Stomach smooth muscle (tissue), 2 donors: ENCODE measurements around the gene CCDC167.

Source experiments
- H3K27ac ChIP-seq: one replicate; pipeline ENCODE4 v1.7.0; 2013; ENCODE audit warnings: mild to moderate bottlenecking, low read length, inconsistent platforms
- H3K27me3 ChIP-seq, 2 donors: one replicate each; pipeline ENCODE4 v1.7.0; 2013; ENCODE audit warnings: low read length in 2 of 2; ENCODE audit not compliant: insufficient read depth in 2 of 2, control insufficient read depth in 1 of 2
- H3K36me3 ChIP-seq, 2 donors: one replicate each; pipeline ENCODE4 v1.7.0; 2013; ENCODE audit warnings: low read length in 2 of 2; ENCODE audit not compliant: control insufficient read depth in 2 of 2, insufficient read depth in 2 of 2
- H3K4me1 ChIP-seq: one replicate; pipeline ENCODE4 v1.7.0; 2013; ENCODE audit warnings: low read length; ENCODE audit not compliant: control insufficient read depth, insufficient read depth
- H3K4me3 ChIP-seq, 2 donors: one replicate each; pipeline ENCODE4 v1.7.0; 2013; ENCODE audit warnings: low read length in 2 of 2
- H3K9ac ChIP-seq, 2 donors: one replicate each; pipeline ENCODE4 v1.7.0; 2013; ENCODE audit warnings: low read length in 2 of 2, mild to moderate bottlenecking in 1 of 2
- H3K9me3 ChIP-seq, 2 donors: one replicate each; pipeline ENCODE4 v1.7.0; 2013; ENCODE audit warnings: low read length in 2 of 2; ENCODE audit not compliant: control insufficient read depth in 2 of 2
- donor health status: healthy.
- donor health status: Pancreatic carcinoma.

The CCDC167 gene

DNA sequence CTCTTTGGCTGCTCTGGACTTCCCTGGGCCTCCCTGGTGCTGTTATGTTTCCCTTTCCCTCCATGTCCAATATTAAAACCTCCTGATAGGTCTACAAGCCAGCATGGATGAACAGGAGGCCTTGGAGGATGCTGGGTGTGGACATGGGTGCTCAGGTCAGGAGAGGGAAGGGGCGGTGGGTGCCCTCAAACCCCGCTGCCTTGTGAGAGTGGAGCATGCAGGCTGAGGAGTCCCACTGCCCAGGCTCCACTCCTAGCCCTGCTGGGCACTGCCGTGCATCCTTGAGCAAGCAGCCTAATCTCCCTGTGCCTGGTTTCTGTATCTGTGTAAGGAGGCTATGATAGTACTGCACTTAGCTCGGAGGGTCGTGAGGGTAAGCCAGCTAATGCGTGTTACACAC lies 18.4 kb upstream of the CCDC167 start:
- peaks cover 0 to 6% of the 10 kb centered on the region in 2 donors for H3K9me3 ChIP-seq
- peaks cover 13% of the 10 kb centered on the region for H3K4me1 ChIP-seq
- no peaks in the 10 kb centered on the region for H3K36me3 ChIP-seq
- H3K9ac ChIP-seq = no peak overlapping the region
- H3K4me3 ChIP-seq = no peak overlapping the region
- no peak overlapping the region for H3K27ac ChIP-seq
- peaks cover 3 to 5% of the 10 kb centered on the region in 2 donors for H3K27me3 ChIP-seq

DNA sequence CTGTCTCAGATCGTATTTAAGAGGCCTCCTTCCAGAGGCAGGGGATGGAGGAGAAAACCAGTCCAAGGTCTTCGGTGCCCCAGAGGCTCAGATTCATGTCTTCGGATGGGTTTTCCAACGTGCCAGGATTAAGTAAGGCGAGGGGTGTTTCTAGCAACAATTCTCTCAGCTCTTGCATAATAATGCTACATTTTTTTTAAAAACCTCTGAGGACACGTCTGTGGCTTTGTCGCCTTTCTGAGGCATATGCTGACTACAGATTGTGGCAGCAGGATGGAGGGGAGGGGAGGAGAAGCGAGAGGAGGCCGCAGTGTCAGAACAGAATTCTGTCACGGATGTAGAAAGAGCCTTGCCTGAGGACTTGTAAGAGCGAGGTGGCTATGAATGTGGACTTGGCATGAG lies 17.7 kb upstream of the CCDC167 start:
- Histone ChIP-seq H3K36me3 (no peaks in the 10 kb centered on the region), H3K27me3 (peaks cover 8 to 11% of the 10 kb centered on the region in 2 donors), H3K9ac (no peak overlapping the region), H3K4me3 (no peak overlapping the region), H3K27ac (no peak overlapping the region), H3K4me1 (peaks cover 13% of the 10 kb centered on the region), H3K9me3 (peaks cover 0 to 6% of the 10 kb centered on the region in 2 donors)

DNA sequence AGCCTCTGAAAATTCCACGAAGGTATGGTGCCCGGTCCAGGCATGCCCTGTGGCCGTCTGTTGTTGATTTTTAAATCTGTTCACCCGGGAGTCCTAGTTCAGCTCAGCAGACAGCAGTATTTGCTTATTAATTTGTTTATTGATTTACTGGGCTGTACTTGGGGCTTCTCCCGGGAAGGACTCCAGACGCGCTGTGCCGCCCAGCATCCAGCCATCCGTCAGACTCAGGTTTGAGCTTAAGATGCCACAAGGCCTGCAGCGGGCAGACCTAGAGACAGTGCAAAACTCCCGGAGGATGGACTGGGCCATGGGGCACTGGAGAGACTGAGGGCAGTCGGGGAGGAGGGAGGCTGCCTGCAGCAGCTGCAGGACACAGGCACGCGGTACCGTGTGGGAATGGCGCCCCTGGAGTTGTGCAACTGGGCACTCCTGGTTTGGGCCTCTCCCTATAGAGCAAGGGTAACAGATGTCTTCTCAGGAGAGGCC lies 17.3 kb upstream of the CCDC167 start:
- Histone ChIP-seq H3K9me3 (peaks cover 0 to 6% of the 10 kb centered on the region in 2 donors), H3K27ac (no peak overlapping the region), H3K36me3 (no peaks in the 10 kb centered on the region), H3K4me1 (peaks cover 13% of the 10 kb centered on the region), H3K9ac (no peak overlapping the region), H3K4me3 (no peak overlapping the region), H3K27me3 (peaks cover 8 to 13% of the 10 kb centered on the region in 2 donors)

DNA sequence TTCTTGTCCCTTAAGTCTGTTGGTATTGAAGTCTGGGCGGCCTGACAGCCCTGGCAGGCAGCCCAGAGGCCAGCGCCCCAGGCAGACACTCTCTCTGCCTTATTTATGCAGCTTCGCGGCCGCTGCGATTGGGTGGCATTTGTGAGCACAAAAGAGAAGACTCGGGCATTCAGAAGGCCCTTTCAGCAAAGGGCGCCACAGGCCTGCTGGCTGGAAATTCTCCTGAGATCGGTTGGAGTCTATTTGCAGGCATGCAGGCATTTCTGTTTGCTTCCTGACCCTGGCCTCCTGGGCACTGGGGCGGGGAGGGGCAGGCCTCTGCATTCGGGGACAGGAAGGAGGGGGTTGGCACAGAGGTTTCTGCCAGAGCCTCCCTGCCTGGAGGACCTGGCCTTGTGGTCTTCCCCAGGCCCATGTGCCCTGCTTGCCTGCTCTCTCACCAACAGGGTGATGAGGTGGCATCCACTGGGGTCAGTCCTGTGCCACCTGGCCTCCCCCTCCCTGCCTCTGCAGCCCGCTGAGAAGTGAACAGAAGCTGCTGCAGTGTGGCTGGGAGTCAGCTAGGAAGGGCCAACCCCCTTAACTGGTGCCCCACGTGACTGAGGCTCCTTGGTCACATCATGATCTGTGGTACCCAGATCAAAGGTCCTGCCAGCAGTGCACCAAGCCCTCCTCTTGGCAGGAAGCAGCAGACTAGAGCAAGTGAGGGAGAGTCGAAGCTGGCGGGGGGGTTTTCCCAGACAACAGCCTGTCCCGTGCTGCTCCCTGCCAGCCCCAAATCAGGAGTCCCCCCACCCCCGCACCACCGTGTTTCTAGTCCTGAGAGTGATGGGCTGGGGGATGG lies 16.6 kb upstream of the CCDC167 start:
- Histone ChIP-seq H3K27ac (peak overlapping the region; percentile 31), H3K9ac (peak overlapping the region; percentile 20 to 42), H3K27me3 (peaks cover 12 to 14% of the 10 kb centered on the region in 2 donors), H3K4me3 (peak overlapping the region in 1 of 2 donors; percentile 11), H3K9me3 (peaks cover 0 to 6% of the 10 kb centered on the region in 2 donors), H3K4me1 (peaks cover 13% of the 10 kb centered on the region), H3K36me3 (no peaks in the 10 kb centered on the region)

DNA sequence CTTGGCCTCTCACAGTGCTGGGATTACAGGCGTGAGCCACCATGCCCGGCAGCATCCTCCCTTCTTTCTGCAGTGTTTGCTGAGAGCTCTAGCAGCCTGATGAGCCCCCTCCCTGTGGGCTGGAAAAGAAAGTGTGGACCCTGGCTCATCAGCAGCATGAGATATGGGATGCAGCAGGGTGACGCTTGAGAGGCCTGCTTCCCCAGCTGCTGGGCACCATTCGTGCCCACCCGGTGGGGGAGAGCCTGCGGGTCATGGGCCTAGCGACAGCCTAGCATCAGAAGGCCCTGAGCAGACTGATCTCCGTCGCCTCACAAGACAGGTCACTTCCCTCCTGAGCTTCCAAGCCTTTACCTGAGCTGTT lies 16.0 kb upstream of the CCDC167 start:
- H3K27ac ChIP-seq = peak overlapping the region; percentile 31
- H3K9me3 ChIP-seq = peaks cover 0 to 6% of the 10 kb centered on the region in 2 donors
- peaks cover 13 to 14% of the 10 kb centered on the region in 2 donors for H3K27me3 ChIP-seq
- peak overlapping the region; percentile 20 to 42 for H3K9ac ChIP-seq
- peak overlapping the region in 1 of 2 donors; percentile 11 for H3K4me3 ChIP-seq
- H3K4me1 ChIP-seq = peaks cover 13% of the 10 kb centered on the region
- no peaks in the 10 kb centered on the region for H3K36me3 ChIP-seq

DNA sequence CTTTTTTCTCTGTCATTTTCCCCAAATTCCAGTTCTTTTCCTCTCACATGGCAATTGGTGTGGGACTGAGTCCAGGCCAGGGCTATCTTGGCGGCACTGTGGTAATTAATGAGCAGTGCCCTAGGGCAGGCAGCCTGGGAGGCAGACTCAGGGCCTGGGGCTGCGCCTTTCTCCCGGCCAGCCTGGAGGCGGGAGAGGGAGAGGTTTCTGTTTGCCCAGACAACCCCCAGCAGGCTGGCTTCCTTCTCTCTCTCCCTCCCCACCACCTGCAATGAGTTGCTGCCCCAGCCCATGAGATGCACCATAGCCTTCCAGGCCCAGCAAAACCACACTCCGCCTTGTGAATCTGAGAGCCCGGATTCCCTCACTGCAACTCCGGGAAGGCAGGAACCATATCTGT lies 15.1 kb upstream of the CCDC167 start:
- no peak overlapping the region for H3K9ac ChIP-seq
- H3K4me3 ChIP-seq = no peak overlapping the region
- H3K4me1 ChIP-seq = peaks cover 13% of the 10 kb centered on the region
- no peaks in the 10 kb centered on the region for H3K36me3 ChIP-seq
- H3K9me3 ChIP-seq = peaks cover 0 to 6% of the 10 kb centered on the region in 2 donors
- H3K27ac ChIP-seq = no peak overlapping the region
- peaks cover 13 to 14% of the 10 kb centered on the region in 2 donors for H3K27me3 ChIP-seq

DNA sequence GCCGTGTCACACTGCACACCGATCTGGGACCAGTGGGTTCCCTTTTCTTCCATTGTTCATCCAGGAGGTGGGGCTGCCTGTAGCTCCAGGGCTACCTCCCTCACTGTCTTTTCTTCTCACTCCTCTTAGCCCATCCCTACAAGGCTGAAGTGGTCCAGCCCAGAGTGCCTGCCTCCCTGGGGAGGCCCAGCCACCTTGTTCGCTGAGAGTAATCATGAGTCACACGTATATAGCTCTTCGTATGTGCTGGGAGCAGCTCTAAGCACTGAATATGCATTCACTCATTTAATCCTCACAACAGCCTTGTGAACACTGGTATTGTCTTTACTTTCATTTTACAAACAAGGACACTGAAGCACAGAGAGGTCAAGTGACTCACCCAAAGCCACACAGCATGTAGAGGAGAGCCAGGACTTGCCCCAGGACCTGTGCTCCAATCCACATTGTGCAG lies 14.7 kb upstream of the CCDC167 start:
- Histone ChIP-seq H3K4me3 (no peak overlapping the region), H3K9me3 (peaks cover 0 to 4% of the 10 kb centered on the region in 2 donors), H3K9ac (no peak overlapping the region), H3K27me3 (peaks cover 13 to 14% of the 10 kb centered on the region in 2 donors), H3K4me1 (peaks cover 13% of the 10 kb centered on the region), H3K27ac (no peak overlapping the region), H3K36me3 (no peaks in the 10 kb centered on the region)

DNA sequence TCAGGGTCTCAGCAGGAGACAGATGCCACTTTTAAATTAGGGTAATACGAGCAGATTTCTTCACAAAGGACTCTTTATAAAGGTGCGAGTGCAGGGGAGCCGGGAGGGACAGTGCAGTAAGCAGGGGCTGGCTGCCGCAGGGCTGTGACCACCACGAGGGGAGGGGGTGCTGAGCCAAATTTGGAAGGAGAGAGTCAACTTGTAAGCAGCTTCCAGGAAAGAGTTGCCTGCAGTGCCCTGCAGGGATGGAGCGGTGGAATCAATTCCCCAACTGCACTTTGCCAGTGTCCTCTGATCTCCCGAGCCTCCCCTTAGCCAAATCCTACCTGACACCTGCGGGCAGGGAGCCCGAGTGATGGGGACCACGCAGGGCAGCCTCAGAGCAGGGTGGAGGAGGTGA lies 13.9 kb upstream of the CCDC167 start:
- H3K4me3 ChIP-seq = no peak overlapping the region
- H3K36me3 ChIP-seq = no peaks in the 10 kb centered on the region
- no peak overlapping the region for H3K27ac ChIP-seq
- peaks cover 13 to 14% of the 10 kb centered on the region in 2 donors for H3K27me3 ChIP-seq
- H3K9ac ChIP-seq = no peak overlapping the region
- H3K4me1 ChIP-seq = peaks cover 13% of the 10 kb centered on the region
- no peaks in the 10 kb centered on the region for H3K9me3 ChIP-seq

DNA sequence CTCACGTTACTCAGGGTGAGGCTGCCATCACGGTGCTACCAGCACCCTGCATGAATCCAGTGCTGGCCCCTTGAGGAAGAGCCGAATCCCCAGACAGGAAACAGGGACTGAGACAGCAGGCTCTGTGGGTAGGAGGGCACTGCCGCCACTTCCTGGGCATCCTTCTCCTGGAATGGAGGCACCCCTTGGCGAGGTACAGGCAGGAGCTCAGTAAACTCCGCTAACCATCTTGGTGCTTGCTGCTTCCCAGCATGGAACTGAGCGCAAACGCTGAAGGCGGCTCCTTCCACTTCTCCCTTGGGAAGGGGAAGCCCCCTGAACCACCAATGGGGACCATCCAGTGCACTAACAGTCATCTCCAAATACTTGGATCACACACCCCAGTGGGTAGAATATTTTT lies 13.5 kb upstream of the CCDC167 start:
- Histone ChIP-seq H3K4me3 (no peak overlapping the region), H3K4me1 (peaks cover 13% of the 10 kb centered on the region), H3K9ac (no peak overlapping the region), H3K27me3 (peaks cover 13 to 14% of the 10 kb centered on the region in 2 donors), H3K9me3 (no peaks in the 10 kb centered on the region), H3K36me3 (no peaks in the 10 kb centered on the region), H3K27ac (no peak overlapping the region)

DNA sequence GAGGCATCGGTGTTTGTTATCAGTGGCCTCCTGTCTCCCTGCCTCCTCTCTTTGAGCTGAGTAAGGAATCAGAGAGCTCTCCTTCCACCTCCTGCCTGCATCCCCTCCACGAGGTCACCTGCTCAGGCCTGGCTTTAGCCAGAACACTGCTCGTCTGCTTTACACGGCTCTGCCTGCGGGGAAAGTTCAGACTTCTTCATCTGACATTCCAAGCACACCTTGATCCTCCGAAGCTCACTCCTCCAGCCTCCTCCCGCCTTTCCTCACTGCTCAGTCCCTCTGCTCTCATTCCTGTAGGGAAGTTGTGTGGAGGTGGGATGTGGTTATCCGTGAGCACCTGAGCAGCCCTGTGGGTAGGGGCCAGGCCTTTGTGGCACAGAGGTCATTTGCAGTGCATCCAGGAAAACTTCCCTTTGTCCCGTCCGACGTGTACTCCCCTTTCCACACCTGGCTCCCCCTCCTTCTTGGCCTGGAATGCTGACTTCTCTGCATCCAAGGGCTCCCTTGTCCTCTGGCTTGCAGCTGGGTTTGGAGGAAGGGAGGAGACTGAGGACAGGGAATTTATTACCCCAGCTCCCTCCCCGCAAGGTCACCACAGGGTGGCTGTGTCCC lies 12.8 kb upstream of the CCDC167 start:
- no peaks in the 10 kb centered on the region for H3K36me3 ChIP-seq
- H3K4me3 ChIP-seq = no peak overlapping the region
- H3K9me3 ChIP-seq = no peaks in the 10 kb centered on the region
- H3K27ac ChIP-seq = no peak overlapping the region
- no peak overlapping the region for H3K9ac ChIP-seq
- H3K27me3 ChIP-seq = peaks cover 13 to 14% of the 10 kb centered on the region in 2 donors
- H3K4me1 ChIP-seq = peaks cover 13% of the 10 kb centered on the region
